Gastroesophageal sphincter (tissue), 4 donors: ENCODE data around the gene C10orf53. TPM values are rescaled to one million over a fixed set of nuclear protein-coding genes. Genes with fewer than 3 reads are reported as not detected.

Source experiments
- ATAC-seq: fragments of 150-250 bp; one replicate; pipeline ENCODE4 v1.9.1; 2016; ENCODE audit warnings: mild to moderate bottlenecking, moderate library complexity
- H3K27ac ChIP-seq, 4 donors: fragments of 200-600 bp; sonication (generic) in 3 of 4; 1 replicate in 3 of 4; 2 replicates in 1 of 4; pipeline ENCODE4 v1.5.1; 2016 to 2019
- H3K27me3 ChIP-seq: fragments of 200-600 bp; sonication (generic); one replicate; pipeline ENCODE4 v1.5.1; 2019
- H3K36me3 ChIP-seq, 2 donors: fragments of 200-600 bp; sonication (generic); one replicate each; pipeline ENCODE4 v1.5.1; 2019; ENCODE audit warnings: control low read depth in 1 of 2
- H3K4me1 ChIP-seq, 3 donors: fragments of 200-600 bp; sonication (generic); 1 replicate in 2 of 3; 2 replicates in 1 of 3; pipeline ENCODE4 v1.5.1; 2016 to 2019; ENCODE audit warnings: control low read depth in 2 of 3
- H3K4me3 ChIP-seq, 2 donors: fragments of 200-600 bp; sonication (generic); one replicate each; pipeline ENCODE4 v1.5.1; 2019; ENCODE audit warnings: mild to moderate bottlenecking in 1 of 2, moderate library complexity in 1 of 2
- H3K9me3 ChIP-seq, 3 donors: fragments of 200-600 bp; sonication (generic); one replicate each; pipeline ENCODE4 v1.5.1; 2017 to 2019; ENCODE audit warnings: control low read depth in 2 of 3
- EP300 ChIP-seq: sonication (generic); formaldehyde crosslinking; IDR thresholded peaks from one replicate; pipeline ENCODE4 v1.6.1; 2017; ENCODE audit warnings: antibody characterized with exemption, mild to moderate bottlenecking
- POLR2A ChIP-seq, 2 donors: fragments of 450-650 bp; IDR thresholded peaks; one replicate each; pipeline ENCODE4 v1.6.1; 2017; ENCODE audit warnings: antibody characterized with exemption in 2 of 2, mild to moderate bottlenecking in 2 of 2, moderate library complexity in 1 of 2
- POLR2AphosphoS5 ChIP-seq: sonication (generic); formaldehyde crosslinking; IDR thresholded peaks from one replicate; pipeline ENCODE4 v1.6.1; 2017; ENCODE audit warnings: antibody characterized with exemption
- WGBS, 2 donors: methylation state at CpG; one replicate each; pipeline ENCODE4 v1.1.5; 2018; ENCODE audit warnings: low coverage in 1 of 2; 5-methylcytosine and 5-hydroxymethylcytosine counted together
- total RNA-seq, 4 donors: library from RNA; depleted of rRNA; stranded (reverse); fragments of >200 nt; gene quantifications; one replicate each; pipeline ENCODE4 v1.1.0, GENCODE V29; 2016
- TF ChIP-seq, protein P1 (sequence below), 4 experiments: fragments of 200-600 bp in 2 of 4; fragments of 450-650 bp in 2 of 4; sonication (generic) in 1 of 4; IDR thresholded peaks; one replicate each; pipeline ENCODE4 v1.5.1; 2017 to 2019; ENCODE audit warnings: antibody characterized with exemption in 4 of 4, mild to moderate bottlenecking in 2 of 4, moderate library complexity in 2 of 4

The C10orf53 gene
- total RNA-seq, 4 donors from 2014 or later = not detected

DNA sequence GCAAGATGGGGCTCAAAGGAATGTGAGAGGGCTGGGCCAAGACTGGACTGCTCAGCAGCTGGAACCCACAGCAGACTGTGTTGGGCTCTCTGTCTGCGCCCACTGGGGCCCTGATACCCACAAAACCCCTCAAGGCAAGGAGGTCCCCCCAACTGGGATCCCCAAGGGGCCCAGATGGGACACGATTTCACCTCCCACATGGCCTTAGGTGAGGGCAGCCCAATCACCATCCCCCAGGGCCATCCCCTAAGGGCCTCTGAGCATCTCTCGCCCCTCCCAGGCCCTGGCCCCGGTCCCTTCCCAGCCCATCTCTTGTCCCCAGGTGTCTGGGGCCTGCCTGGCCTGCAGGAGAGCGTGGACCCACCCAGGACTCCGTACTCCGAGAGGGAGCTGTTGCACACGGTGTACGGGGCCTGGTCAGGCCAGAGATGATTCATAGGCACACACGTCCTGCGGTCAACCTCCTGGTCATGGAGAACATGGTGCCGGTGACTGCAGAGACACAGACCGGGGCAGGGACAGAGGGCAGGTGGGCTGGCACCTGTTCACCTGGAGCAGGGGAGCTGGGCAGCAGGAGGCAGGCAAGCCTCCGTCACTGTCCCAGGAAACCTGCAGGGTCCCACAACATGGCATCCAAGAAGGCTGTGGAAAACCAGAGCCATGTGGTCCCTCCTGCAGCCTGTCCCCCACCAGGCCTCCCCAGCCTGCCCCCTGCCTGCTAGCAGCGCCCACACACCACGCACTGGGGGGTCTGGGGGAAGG lies 61.1 kb downstream of the C10orf53 start:
- Histone ChIP-seq H3K4me1 (no peaks in the 10 kb centered on the region), H3K36me3 (no peaks in the 10 kb centered on the region), H3K27ac (no peak overlapping the region), H3K9me3 (no peaks in the 10 kb centered on the region), H3K27me3 (no peaks in the 10 kb centered on the region), H3K4me3 (no peak overlapping the region)
- WGBS, 2 donors = 79% methylated on average over 4 of the region's 16 CpGs; no CpG with 5 or more reads in 1 of the 2 donors
- TF ChIP-seq, protein P1, sequence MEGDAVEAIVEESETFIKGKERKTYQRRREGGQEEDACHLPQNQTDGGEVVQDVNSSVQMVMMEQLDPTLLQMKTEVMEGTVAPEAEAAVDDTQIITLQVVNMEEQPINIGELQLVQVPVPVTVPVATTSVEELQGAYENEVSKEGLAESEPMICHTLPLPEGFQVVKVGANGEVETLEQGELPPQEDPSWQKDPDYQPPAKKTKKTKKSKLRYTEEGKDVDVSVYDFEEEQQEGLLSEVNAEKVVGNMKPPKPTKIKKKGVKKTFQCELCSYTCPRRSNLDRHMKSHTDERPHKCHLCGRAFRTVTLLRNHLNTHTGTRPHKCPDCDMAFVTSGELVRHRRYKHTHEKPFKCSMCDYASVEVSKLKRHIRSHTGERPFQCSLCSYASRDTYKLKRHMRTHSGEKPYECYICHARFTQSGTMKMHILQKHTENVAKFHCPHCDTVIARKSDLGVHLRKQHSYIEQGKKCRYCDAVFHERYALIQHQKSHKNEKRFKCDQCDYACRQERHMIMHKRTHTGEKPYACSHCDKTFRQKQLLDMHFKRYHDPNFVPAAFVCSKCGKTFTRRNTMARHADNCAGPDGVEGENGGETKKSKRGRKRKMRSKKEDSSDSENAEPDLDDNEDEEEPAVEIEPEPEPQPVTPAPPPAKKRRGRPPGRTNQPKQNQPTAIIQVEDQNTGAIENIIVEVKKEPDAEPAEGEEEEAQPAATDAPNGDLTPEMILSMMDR (IDR thresholded peaks at IDR 0.05) = no peak
- no peak for TF ChIP-seq EP300
- TF ChIP-seq POLR2A (IDR thresholded peaks at IDR 0.05) = no peak
- no peak for TF ChIP-seq POLR2AphosphoS5
- no peak for ATAC-seq

DNA sequence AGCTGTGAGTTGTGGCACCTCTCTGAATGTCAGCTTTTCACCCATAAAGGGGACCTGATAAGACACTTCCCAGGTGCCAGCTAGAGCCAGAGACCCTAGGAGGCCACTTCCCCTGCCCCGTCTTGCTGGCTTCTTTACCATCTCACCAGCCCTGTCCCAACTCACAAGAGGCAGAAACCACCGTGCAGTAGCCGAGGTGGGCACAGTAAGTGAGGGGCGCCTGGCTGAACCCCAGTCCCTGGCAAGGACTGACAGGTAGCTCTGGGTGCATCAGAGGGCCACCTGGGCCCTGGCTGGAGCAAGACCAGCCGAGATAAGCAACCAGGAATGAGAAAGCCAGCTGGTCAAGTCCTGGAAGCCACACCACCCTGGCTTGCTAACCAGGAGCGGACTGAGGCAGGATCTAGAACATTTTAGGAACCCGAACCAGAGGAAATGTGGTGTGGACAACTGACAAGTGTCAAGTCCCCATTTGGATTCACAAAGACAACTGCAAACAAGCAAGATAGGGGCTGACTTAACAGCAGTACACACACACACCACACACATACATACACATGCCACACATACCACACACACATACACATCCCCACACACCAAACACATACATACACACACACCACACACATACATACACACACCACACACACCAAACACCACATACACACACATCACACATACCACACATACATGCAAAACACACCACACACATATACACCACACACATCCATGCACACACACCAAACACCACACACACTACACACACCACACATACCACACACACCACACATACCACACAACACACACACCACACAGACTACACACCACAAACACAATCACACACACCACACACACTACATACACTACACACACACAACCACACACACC lies 61.9 kb downstream of the C10orf53 start:
- Histone ChIP-seq H3K27ac (no peak overlapping the region), H3K4me3 (no peak overlapping the region), H3K27me3 (no peaks in the 10 kb centered on the region), H3K36me3 (no peaks in the 10 kb centered on the region), H3K4me1 (no peaks in the 10 kb centered on the region), H3K9me3 (no peaks in the 10 kb centered on the region)
- ATAC-seq = no peak
- no peak for TF ChIP-seq POLR2A (IDR thresholded peaks at IDR 0.05)
- no peak for TF ChIP-seq EP300
- 60 to 72% methylated on average over 1 to 2 of the region's 7 CpGs for WGBS, 2 donors

DNA sequence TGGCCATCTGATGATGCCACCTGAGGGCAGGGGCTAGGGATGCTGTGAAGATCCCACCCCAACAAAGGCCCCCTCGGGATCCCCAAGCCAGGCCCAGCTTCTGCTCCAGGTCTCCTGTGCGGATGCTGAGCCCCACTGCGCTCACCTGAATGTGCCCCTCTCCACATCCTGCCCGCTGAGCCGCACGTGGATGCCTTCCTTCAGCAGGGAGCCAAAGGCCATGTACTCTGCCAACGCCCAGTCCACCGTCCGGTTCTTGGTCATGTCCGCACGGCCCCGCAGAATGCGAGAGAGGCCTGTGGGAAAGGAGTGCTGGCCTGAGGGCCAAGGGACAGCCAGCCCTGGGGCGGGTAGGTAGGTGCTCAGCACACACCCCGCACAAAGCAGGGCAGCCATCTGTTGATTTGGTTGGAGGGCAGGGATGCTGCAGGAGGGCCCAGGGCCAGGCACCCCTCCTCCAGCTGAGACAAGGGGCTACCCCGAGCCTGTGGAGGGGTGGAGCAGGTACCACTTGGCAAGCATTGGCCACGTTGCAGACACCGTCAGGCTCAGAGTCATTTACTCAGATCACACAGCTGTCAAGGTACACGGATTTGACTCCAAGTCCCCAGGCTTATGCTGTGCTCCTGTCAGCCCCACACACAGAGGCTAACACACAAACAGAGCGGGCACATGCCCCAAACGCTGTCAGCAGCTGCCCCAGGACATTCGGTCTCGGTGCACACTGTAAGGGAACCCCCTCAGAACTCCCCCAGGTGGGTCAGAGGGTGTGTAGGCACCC lies 63.4 kb downstream of the C10orf53 start:
- no peak overlapping the region for H3K27ac ChIP-seq
- H3K9me3 ChIP-seq = no peaks in the 10 kb centered on the region
- H3K27me3 ChIP-seq = no peaks in the 10 kb centered on the region
- no peak overlapping the region for H3K4me3 ChIP-seq
- H3K36me3 ChIP-seq = no peaks in the 10 kb centered on the region
- ATAC-seq = no peak
- H3K4me1 ChIP-seq = no peaks in the 10 kb centered on the region
- WGBS, 2 donors = no CpG with 5 or more reads among the region's 23 CpGs
- TF ChIP-seq EP300 (no peak), POLR2A (IDR thresholded peaks at IDR 0.05) (no peak), POLR2AphosphoS5 (no peak)
- TF ChIP-seq, protein P1 (IDR thresholded peaks at IDR 0.05) = no peak

DNA sequence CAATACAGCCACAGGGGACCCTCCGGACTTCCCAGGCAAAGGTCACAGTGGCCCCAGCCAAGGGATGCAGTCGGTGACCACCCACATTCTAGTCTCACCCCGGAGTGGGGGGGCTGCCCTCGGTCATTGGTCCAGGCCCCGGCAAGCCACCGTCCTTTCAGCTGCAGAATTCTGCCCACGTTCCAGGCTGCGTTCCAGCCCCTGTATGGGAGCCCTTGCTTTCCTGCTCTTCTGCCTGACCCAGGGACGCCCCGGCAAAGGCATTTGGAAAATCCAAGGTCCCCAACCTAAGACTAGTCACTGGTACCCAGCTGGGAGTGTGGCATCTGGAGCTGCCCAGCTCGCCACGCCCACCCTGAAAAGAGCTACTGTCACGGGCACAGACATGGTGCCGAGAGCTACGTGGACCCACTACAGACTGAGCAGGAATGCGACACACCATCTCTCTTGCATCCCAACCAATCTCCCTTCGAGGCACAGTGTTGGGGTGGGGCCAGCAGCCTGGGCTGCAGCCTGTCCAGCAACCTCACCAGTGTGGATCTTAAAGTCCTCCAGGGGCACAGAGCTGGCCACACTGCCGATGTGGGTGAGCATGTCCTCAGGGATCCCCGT lies 64.1 kb downstream of the C10orf53 start:
- Histone ChIP-seq H3K4me1 (no peaks in the 10 kb centered on the region), H3K27me3 (no peaks in the 10 kb centered on the region), H3K9me3 (no peaks in the 10 kb centered on the region), H3K4me3 (no peak overlapping the region), H3K27ac (no peak overlapping the region), H3K36me3 (no peaks in the 10 kb centered on the region)
- WGBS, 2 donors = 40% methylated on average over 1 of the region's 19 CpGs; no CpG with 5 or more reads in 1 of the 2 donors
- TF ChIP-seq EP300 (no peak), POLR2AphosphoS5 (no peak)
- TF ChIP-seq, protein P1 (IDR thresholded peaks at IDR 0.05) = no peak
- ATAC-seq = no peak
